ENCODE measurements around the gene POLR2E.

DNA sequence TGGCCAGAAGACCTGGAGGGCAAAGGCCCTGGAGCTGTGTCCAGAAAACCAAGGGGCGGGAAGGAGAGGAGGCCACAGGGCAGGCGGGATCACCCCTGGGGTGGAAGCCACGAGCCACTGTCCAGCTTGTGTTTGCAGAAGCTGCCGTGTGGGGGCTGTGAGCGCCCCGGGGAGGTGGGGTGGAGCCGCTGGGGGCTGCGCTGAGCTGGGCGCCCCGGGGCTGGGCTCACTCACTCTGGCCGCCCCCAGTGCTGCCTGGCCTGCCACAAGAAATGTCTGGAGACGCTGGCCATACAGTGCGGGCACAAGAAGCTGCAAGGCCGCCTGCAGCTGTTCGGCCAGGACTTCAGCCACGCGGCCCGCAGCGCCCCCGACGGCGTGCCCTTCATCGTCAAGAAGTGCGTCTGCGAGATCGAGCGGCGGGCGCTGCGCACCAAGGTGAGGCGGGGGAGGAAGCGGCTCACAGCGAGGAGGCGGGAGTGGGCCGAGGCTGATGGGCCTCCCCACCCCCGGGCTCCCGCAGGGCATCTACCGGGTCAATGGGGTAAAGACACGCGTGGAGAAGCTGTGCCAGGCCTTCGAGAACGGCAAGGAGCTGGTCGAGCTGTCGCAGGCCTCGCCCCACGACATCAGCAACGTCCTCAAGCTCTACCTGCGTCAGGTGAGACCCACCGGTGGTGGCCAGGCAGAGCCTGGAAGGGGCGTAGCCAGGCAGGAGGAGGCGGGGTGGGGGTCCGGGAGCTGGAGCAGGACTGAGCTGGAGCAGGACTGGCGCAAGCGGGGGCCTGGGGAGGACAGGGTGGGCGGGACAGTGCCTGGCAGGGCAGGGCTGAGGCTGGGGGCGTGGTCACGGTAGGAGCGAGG is 13.6 kb downstream of the POLR2E start:
- TF ChIP-seq POLR2AphosphoS5 (IDR thresholded peaks at IDR 0.05), result no peak
- TF ChIP-seq, protein P1, sequence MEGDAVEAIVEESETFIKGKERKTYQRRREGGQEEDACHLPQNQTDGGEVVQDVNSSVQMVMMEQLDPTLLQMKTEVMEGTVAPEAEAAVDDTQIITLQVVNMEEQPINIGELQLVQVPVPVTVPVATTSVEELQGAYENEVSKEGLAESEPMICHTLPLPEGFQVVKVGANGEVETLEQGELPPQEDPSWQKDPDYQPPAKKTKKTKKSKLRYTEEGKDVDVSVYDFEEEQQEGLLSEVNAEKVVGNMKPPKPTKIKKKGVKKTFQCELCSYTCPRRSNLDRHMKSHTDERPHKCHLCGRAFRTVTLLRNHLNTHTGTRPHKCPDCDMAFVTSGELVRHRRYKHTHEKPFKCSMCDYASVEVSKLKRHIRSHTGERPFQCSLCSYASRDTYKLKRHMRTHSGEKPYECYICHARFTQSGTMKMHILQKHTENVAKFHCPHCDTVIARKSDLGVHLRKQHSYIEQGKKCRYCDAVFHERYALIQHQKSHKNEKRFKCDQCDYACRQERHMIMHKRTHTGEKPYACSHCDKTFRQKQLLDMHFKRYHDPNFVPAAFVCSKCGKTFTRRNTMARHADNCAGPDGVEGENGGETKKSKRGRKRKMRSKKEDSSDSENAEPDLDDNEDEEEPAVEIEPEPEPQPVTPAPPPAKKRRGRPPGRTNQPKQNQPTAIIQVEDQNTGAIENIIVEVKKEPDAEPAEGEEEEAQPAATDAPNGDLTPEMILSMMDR (IDR thresholded peaks at IDR 0.05), result no peak
- no peak for TF ChIP-seq EP300 (IDR thresholded peaks at IDR 0.05)
- TF ChIP-seq POLR2A (IDR thresholded peaks at IDR 0.05), result no peak

All from upper lobe of left lung (tissue), 4 donors.